HepG2 (cell line): ENCODE data around the gene FAM163B. TPM values are rescaled to one million over a fixed set of nuclear protein-coding genes. Genes with fewer than 3 reads are reported as not detected.

Source experiments
- ATAC-seq: fragments of 200-7000 bp; cut with Tn5 transposase; 3 replicates; pipeline ENCODE4 v1.9.1; 2020; ENCODE audit warnings: mild to moderate bottlenecking, moderate library complexity
- BruUV-seq: library from RNA; stranded (reverse); fragments of 400-500 nt; replicated peaks from 2 replicates; lab custom pipeline; 2021; lab: Mats Ljungman, UMichigan
- CTCF ChIA-PET: fragments of 300-600 bp; formaldehyde crosslinking; extraction: SDS; loops from one replicate; lab custom pipeline; 2021; ENCODE audit warnings: low total read pairs, inconsistent platforms, low intra/inter-chr PET ratio; lab: Yijun Ruan, JAX
- POLR2A ChIA-PET: fragments of 350-600 bp; sonication (Branson Sonifier 250); formaldehyde crosslinking; loops from one replicate; lab custom pipeline; 2020; ENCODE audit warnings: antibody characterized with exemption, inconsistent platforms; lab: Yijun Ruan, JAX
- DNase-seq: peaks from one replicate; pipeline ENCODE4 v3.0.0-alpha.2; 2015; ENCODE audit warnings: low spot score
- FAIRE-seq: peaks from 3 replicates; lab custom pipeline; 2011; peaks lifted over from hg19 to GRCh38; lab: Jason Lieb, UNC
- H2AFZ ChIP-seq: one replicate; pipeline ENCODE4 v1.6.1; 2011; ENCODE audit warnings: low read length, inconsistent platforms
- H3K27ac ChIP-seq: fragments of 300-600 bp; 3 replicates; pipeline ENCODE4 v1.8.0; 2011; ENCODE audit warnings: mixed run types, mild to moderate bottlenecking, mixed read lengths, low read length, inconsistent platforms; ENCODE audit not compliant: insufficient read depth; ENCODE audit errors: extremely low read length
- H3K27me3 ChIP-seq, 2 experiments: fragments of 200-600 bp in 1 of 2; 2 replicates in 1 of 2; 3 replicates in 1 of 2; pipeline versions ENCODE4 v1.6.0 to v1.8.0; 2011; ENCODE audit warnings: low read length in 2 of 2, mild to moderate bottlenecking in 2 of 2, moderate library complexity in 2 of 2, inconsistent platforms in 1 of 2; ENCODE audit not compliant: insufficient read depth in 2 of 2, control insufficient read depth in 1 of 2
- H3K36me3 ChIP-seq, 2 experiments: fragments of 200-600 bp in 1 of 2; replicated peaks in 1 of 2; 2 replicates in 1 of 2; 3 replicates in 1 of 2; pipeline versions ENCODE4 v1.5.1 to v1.8.0; 2011; ENCODE audit warnings: low read length in 2 of 2, inconsistent platforms in 1 of 2; ENCODE audit not compliant: insufficient read depth in 2 of 2, control insufficient read depth in 1 of 2
- H3K4me1 ChIP-seq: 2 replicates; pipeline ENCODE4 v1.5.1; 2012; ENCODE audit warnings: low read length, inconsistent platforms; ENCODE audit not compliant: insufficient read depth
- H3K4me2 ChIP-seq: 2 replicates; pipeline ENCODE4 v1.6.0; 2011; ENCODE audit warnings: low read depth, low read length, inconsistent platforms
- H3K4me3 ChIP-seq, 3 experiments: fragments of 200-600 bp in 1 of 3; sonication (generic), shearing (Covaris generic) in 1 of 3; replicated peaks in 1 of 3; 2 replicates each; pipeline ENCODE4 v1.5.1; 2011 to 2016; ENCODE audit warnings: low read length in 3 of 3, inconsistent platforms in 2 of 3, low read depth in 2 of 3, mild to moderate bottlenecking in 2 of 3, control low read depth in 1 of 3, mixed read lengths in 1 of 3; ENCODE audit not compliant: insufficient read depth in 1 of 3
- H3K79me2 ChIP-seq: one replicate; pipeline ENCODE4 v1.6.1; 2011; ENCODE audit warnings: low read length, inconsistent platforms; ENCODE audit not compliant: insufficient read depth
- H3K9ac ChIP-seq: 2 replicates; pipeline ENCODE4 v1.6.0; 2011; ENCODE audit warnings: mild to moderate bottlenecking, low read depth, low read length, inconsistent platforms; ENCODE audit not compliant: insufficient read depth
- H3K9me3 ChIP-seq: 2 replicates; pipeline ENCODE4 v1.5.1; 2012; ENCODE audit warnings: mild to moderate bottlenecking, low read length
- H4K20me1 ChIP-seq: 2 replicates; pipeline ENCODE4 v1.6.0; 2011; ENCODE audit warnings: inconsistent platforms, mild to moderate bottlenecking, low read length, moderate library complexity; ENCODE audit not compliant: insufficient read depth
- BORCS8-MEF2B ChIP-seq: sonication (generic); formaldehyde crosslinking; IDR thresholded peaks from 2 replicates; pipeline ENCODE4 v1.8.0; 2022; ENCODE audit warnings: mild to moderate bottlenecking, missing genetic modification reagents
- HDAC1 ChIP-seq: sonication (generic); formaldehyde crosslinking; IDR thresholded peaks from 2 replicates; pipeline ENCODE4 v1.5.1; 2020; ENCODE audit warnings: mild to moderate bottlenecking, missing genetic modification reagents
- JDP2 ChIP-seq: sonication (generic); formaldehyde crosslinking; IDR thresholded peaks from 2 replicates; pipeline ENCODE4 v1.8.1; 2022; ENCODE audit warnings: missing genetic modification reagents, borderline replicate concordance
- KMT2B ChIP-seq: IDR thresholded peaks from 2 replicates; pipeline ENCODE4 v1.6.1; 2016; ENCODE audit warnings: missing genetic modification reagents, missing compliant biosample characterization
- PAF1 ChIP-seq: IDR thresholded peaks from 2 replicates; pipeline ENCODE4 v1.6.1; 2016; ENCODE audit warnings: missing genetic modification reagents, missing compliant biosample characterization
- SETDB1 ChIP-seq: sonication (generic); formaldehyde crosslinking; IDR thresholded peaks from 2 replicates; pipeline ENCODE4 v1.5.1; 2020; ENCODE audit warnings: missing genetic modification reagents, mild to moderate bottlenecking, borderline replicate concordance
- SIX1 ChIP-seq: sonication (generic); formaldehyde crosslinking; IDR thresholded peaks from 2 replicates; pipeline ENCODE4 v1.4.0; 2020; ENCODE audit warnings: missing genetic modification reagents, borderline replicate concordance
- SP4 ChIP-seq: sonication (generic); formaldehyde crosslinking; IDR thresholded peaks from 2 replicates; pipeline ENCODE4 v1.8.1; 2023; ENCODE audit warnings: mild to moderate bottlenecking, missing genetic modification reagents
- SP5 ChIP-seq: IDR thresholded peaks from 2 replicates; pipeline ENCODE4 v1.6.1; 2016; ENCODE audit warnings: low read depth, borderline replicate concordance
- TARDBP ChIP-seq: sonication (generic); formaldehyde crosslinking; IDR thresholded peaks from 2 replicates; pipeline ENCODE4 v1.8.0; 2022; ENCODE audit warnings: mild to moderate bottlenecking, missing genetic modification reagents
- XRCC5 ChIP-seq: fragments of 200-400 bp; formaldehyde crosslinking; optimal IDR thresholded peaks from 2 replicates; pipeline ENCODE3; 2017; ENCODE audit warnings: mild to moderate bottlenecking, low read length
- YEATS2 ChIP-seq: sonication (generic); formaldehyde crosslinking; IDR thresholded peaks from 2 replicates; pipeline ENCODE4 v1.4.0; 2020; ENCODE audit warnings: missing genetic modification reagents, borderline replicate concordance
- ZFP41 ChIP-seq: sonication (generic); formaldehyde crosslinking; IDR thresholded peaks from 2 replicates; pipeline ENCODE4 v1.4.0; 2020; ENCODE audit warnings: mild to moderate bottlenecking, missing genetic modification reagents, borderline replicate concordance
- ZNF263 ChIP-seq: sonication (generic); formaldehyde crosslinking; IDR thresholded peaks from 2 replicates; pipeline ENCODE4 v1.4.0; 2020; ENCODE audit warnings: missing genetic modification reagents
- ZNF431 ChIP-seq: sonication (generic); formaldehyde crosslinking; IDR thresholded peaks from 2 replicates; pipeline ENCODE4 v1.9.0; 2022; ENCODE audit warnings: missing genetic modification reagents, low read depth, mild to moderate bottlenecking, borderline replicate concordance
- ZNF501 ChIP-seq: sonication (generic); formaldehyde crosslinking; IDR thresholded peaks from 2 replicates; pipeline ENCODE4 v1.5.1; 2020; ENCODE audit warnings: mild to moderate bottlenecking, moderate library complexity, missing genetic modification reagents
- ZNF772 ChIP-seq: sonication (generic); formaldehyde crosslinking; IDR thresholded peaks from 2 replicates; pipeline ENCODE4 v1.5.0; 2020; ENCODE audit warnings: mild to moderate bottlenecking, missing genetic modification reagents
- WGBS: methylation state at CpG from one replicate; pipeline ENCODE4 v1.1.6; 2017; ENCODE audit warnings: low lambda C conversion rate; 5-methylcytosine and 5-hydroxymethylcytosine counted together
- in situ Hi-C: cut with HindIII; loops from 2 replicates; pipeline ENCODE4 v1.10.0; 2017; ENCODE audit warnings: low pct_unique_long_range_greater_than_20kb; ENCODE audit not compliant: extremely low pct_ligation_motif_present
- intact Hi-C: fragments of 100-400 bp; cut with micrococcal nuclease; formaldehyde crosslinking; loops from one replicate; pipeline ENCODE4 v1.10.0; 2022; ENCODE audit not compliant: unreplicated experiment
- polyA plus RNA-seq, 8 experiments: library from polyadenylated mRNA; depleted of rRNA in 3 of 8; stranded (reverse) in 7 of 8; unstranded in 1 of 8; fragments of >200 nt; fragmentation: Illumina TruSeq in 4 of 8; extraction: Trizol in 4 of 8; gene quantifications; 2 replicates each; pipeline versions ENCODE4 v1.2.1 to v1.2.3, GENCODE V29; 2011 to 2016; ENCODE audit warnings: low read depth in 4 of 8, missing spikeins in 1 of 8, mixed read lengths in 1 of 8; ENCODE audit not compliant: insufficient read depth in 1 of 8
- total RNA-seq, 5 experiments: library from RNA; depleted of rRNA; stranded (reverse); fragments of >200 nt; fragmentation: Illumina TruSeq; extraction: Trizol; gene quantifications; 2 replicates each; pipeline ENCODE4 v1.2.3, GENCODE V29; 2016; ENCODE audit warnings: low read depth in 1 of 5
- TF ChIP-seq, protein P1 (sequence below): sonication (generic); formaldehyde crosslinking; IDR thresholded peaks from 2 replicates; pipeline ENCODE4 v1.9.0; 2022; ENCODE audit warnings: low read depth, missing genetic modification reagents
- TF ChIP-seq, protein P2 (sequence below), 2 experiments: fragments of 450-650 bp in 1 of 2; sonication (generic) in 1 of 2; formaldehyde crosslinking; IDR thresholded peaks; 2 replicates each; pipeline versions ENCODE4 v1.5.0 to v1.8.0; 2020 to 2022; ENCODE audit warnings: mild to moderate bottlenecking in 1 of 2, missing genetic modification reagents in 1 of 2
- TF ChIP-seq, protein P3 (sequence below): sonication (generic); formaldehyde crosslinking; IDR thresholded peaks from 2 replicates; pipeline ENCODE4 v1.5.0; 2020; ENCODE audit warnings: missing genetic modification reagents, mild to moderate bottlenecking, borderline replicate concordance

FAM163B gene
- total and polyA plus RNA-seq, 2 of the 13 experiments (the other 11 are each of a cell fraction or from before 2014, with no cell fraction given), result not detected

DNA sequence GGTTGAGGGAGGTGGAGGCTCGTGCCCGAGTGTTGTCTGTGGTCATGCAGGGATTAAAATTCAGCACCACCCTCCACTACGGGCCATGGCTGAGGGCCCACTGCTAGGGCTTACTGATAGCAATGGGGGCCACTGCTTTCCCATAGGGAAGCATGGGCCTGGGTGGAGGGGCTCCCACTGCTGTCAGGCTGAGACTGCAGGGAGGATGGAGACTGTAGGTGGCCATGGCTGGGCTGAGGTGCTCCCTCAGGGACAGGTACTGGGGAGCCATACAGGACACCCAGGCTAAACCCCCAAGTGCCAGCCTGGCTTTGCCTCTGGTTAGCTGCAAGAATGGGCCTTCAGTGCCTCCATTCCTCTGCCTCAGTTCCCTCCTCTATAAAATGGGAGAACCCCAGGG lies 26.1 kb downstream of the FAM163B start:
- Histone ChIP-seq H2AFZ (no peak overlapping the region), H4K20me1 (no peaks in the 10 kb centered on the region), H3K4me3 (no peak overlapping the region), H3K79me2 (no peaks in the 10 kb centered on the region), H3K9ac (no peak overlapping the region), H3K27me3 (peaks cover 28 to 90% of the 10 kb centered on the region in 2 experiments), H3K9me3 (no peaks in the 10 kb centered on the region)
- ChIA-PET CTCF (no interaction called here), POLR2A (no interaction called here)
- intact Hi-C loops, result no loop called here
- no peak for DNase-seq
- TF ChIP-seq, protein P1, sequence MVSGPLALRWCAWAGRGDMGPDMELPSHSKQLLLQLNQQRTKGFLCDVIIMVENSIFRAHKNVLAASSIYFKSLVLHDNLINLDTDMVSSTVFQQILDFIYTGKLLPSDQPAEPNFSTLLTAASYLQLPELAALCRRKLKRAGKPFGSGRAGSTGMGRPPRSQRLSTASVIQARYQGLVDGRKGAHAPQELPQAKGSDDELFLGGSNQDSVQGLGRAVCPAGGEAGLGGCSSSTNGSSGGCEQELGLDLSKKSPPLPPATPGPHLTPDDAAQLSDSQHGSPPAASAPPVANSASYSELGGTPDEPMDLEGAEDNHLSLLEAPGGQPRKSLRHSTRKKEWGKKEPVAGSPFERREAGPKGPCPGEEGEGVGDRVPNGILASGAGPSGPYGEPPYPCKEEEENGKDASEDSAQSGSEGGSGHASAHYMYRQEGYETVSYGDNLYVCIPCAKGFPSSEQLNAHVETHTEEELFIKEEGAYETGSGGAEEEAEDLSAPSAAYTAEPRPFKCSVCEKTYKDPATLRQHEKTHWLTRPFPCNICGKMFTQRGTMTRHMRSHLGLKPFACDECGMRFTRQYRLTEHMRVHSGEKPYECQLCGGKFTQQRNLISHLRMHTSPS (CRISPR knock-in tag), result no peak
- TF ChIP-seq ZNF431 (CRISPR knock-in tag) (no peak), HDAC1 (CRISPR knock-in tag) (no peak), ZNF772 (CRISPR knock-in tag) (no peak), SP4 (CRISPR knock-in tag) (no peak), BORCS8-MEF2B (CRISPR knock-in tag) (no peak), SP5 (CRISPR knock-in tag) (no peak), XRCC5 (no peak), TARDBP (CRISPR knock-in tag) (no peak), SETDB1 (no peak), YEATS2 (CRISPR knock-in tag) (no peak), ZNF501 (CRISPR knock-in tag) (no peak), KMT2B (CRISPR knock-in tag) (no peak), SIX1 (CRISPR knock-in tag) (no peak), ZFP41 (CRISPR knock-in tag) (no peak), ZNF263 (CRISPR knock-in tag) (no peak), JDP2 (CRISPR knock-in tag) (no peak), PAF1 (CRISPR knock-in tag) (no peak)
- TF ChIP-seq, protein P2, sequence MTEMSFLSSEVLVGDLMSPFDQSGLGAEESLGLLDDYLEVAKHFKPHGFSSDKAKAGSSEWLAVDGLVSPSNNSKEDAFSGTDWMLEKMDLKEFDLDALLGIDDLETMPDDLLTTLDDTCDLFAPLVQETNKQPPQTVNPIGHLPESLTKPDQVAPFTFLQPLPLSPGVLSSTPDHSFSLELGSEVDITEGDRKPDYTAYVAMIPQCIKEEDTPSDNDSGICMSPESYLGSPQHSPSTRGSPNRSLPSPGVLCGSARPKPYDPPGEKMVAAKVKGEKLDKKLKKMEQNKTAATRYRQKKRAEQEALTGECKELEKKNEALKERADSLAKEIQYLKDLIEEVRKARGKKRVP (CRISPR knock-in tag; IDR thresholded peaks at IDR 0.05), result no peak
- TF ChIP-seq, protein P3, sequence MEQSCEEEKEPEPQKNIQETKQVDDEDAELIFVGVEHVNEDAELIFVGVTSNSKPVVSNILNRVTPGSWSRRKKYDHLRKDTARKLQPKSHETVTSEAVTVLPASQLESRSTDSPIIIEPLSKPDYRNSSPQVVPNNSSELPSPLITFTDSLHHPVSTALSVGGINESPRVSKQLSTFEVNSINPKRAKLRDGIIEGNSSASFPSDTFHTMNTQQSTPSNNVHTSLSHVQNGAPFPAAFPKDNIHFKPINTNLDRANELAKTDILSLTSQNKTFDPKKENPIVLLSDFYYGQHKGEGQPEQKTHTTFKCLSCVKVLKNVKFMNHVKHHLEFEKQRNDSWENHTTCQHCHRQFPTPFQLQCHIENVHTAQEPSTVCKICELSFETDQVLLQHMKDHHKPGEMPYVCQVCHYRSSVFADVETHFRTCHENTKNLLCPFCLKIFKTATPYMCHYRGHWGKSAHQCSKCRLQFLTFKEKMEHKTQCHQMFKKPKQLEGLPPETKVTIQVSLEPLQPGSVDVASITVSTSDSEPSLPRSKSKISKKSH (CRISPR knock-in tag), result no peak
- TF ChIP-seq, all 625 proteins: peak for 0
- H3K4me1 ChIP-seq, result 0 out of 2 replicates have a peak, but pooled peaks cover under 1% of the 10 kb centered on the region
- FAIRE-seq (no peak), ATAC-seq (no peak)
- in situ Hi-C loops, result no loop called here
- no peak overlapping the region for H3K27ac ChIP-seq
- WGBS, result no CpG with 5 or more reads among the region's 3 CpGs
- no peak overlapping the region for H3K4me2 ChIP-seq
- no peaks in the 10 kb centered on the region for H3K36me3 ChIP-seq
- no TSS peak for BruUV-seq
